GM12878 (cell line): ENCODE measurements around the gene ERO1B. TPM values are rescaled to one million over a fixed set of nuclear protein-coding genes. Genes with fewer than 3 reads are reported as not detected.

Experiments
- ATAC-seq: fragments of 200-7000 bp; cut with Tn5 transposase; 3 replicates; pipeline ENCODE4 v1.9.1; 2020; ENCODE audit warnings: mild to moderate bottlenecking, moderate library complexity
- BruUV-seq: library from RNA; stranded (reverse); fragments of 400-500 nt; replicated peaks from 2 replicates; lab custom pipeline; 2021; lab: Mats Ljungman, UMichigan
- CTCF ChIA-PET: fragments of 300-600 bp; sonication (Branson Sonifier 250); formaldehyde crosslinking; extraction: SDS; loops from one replicate; lab custom pipeline; 2021; ENCODE audit warnings: inconsistent platforms; lab: Yijun Ruan, JAX
- POLR2A ChIA-PET: fragments of 350-600 bp; formaldehyde crosslinking; extraction: SDS; loops from one replicate; lab custom pipeline; 2021; ENCODE audit warnings: inconsistent platforms; lab: Charles Lee
- RAD21 ChIA-PET: fragments of 300-600 bp; sonication (Branson Sonifier 250); formaldehyde crosslinking; loops from one replicate; lab custom pipeline; 2023; ENCODE audit warnings: antibody characterized with exemption; ENCODE audit not compliant: unreplicated experiment; lab: Charles Lee
- SMC1A ChIA-PET: fragments of 300-600 bp; sonication (Branson Sonifier 250); formaldehyde crosslinking; loops from one replicate; lab custom pipeline; 2023; ENCODE audit not compliant: unreplicated experiment, uncharacterized antibody; lab: Charles Lee
- DNase-seq: peaks from one replicate; pipeline ENCODE4 v3.0.0-alpha.2; 2011; ENCODE audit warnings: low read depth, low spot score
- FAIRE-seq: peaks from 3 replicates; lab custom pipeline; 2011; peaks lifted over from hg19 to GRCh38; lab: Jason Lieb, UNC
- H2AFZ ChIP-seq: 2 replicates; pipeline ENCODE4 v1.6.0; 2011; ENCODE audit warnings: low read depth, low read length, control low read depth; ENCODE audit not compliant: control insufficient read depth
- H3K27ac ChIP-seq: 2 replicates; pipeline ENCODE4 v1.5.1; 2011; ENCODE audit warnings: control low read depth; ENCODE audit not compliant: control insufficient read depth, insufficient read depth
- H3K27me3 ChIP-seq, 2 experiments: replicated peaks in 1 of 2; 2 replicates each; pipeline versions ENCODE4 v1.6.0 to v1.6.1; 2011; ENCODE audit warnings: low read length in 1 of 2; ENCODE audit not compliant: control insufficient read depth in 2 of 2, insufficient read depth in 2 of 2
- H3K36me3 ChIP-seq, 2 experiments: 2 replicates each; pipeline ENCODE4 v1.5.1; 2011; ENCODE audit warnings: low read length in 1 of 2; ENCODE audit not compliant: control insufficient read depth in 2 of 2, insufficient read depth in 2 of 2
- H3K4me1 ChIP-seq: 2 replicates; pipeline ENCODE4 v1.6.1; 2011; ENCODE audit warnings: mild to moderate bottlenecking, low read length, moderate library complexity, mixed read lengths; ENCODE audit not compliant: control insufficient read depth, insufficient read depth
- H3K4me2 ChIP-seq: 2 replicates; pipeline ENCODE4 v1.6.0; 2011; ENCODE audit warnings: control low read depth; ENCODE audit not compliant: control insufficient read depth, insufficient read depth
- H3K4me3 ChIP-seq: fragments of 200-600 bp; sonication (generic); 2 replicates; pipeline ENCODE4 v1.5.1; 2016
- H3K79me2 ChIP-seq: 2 replicates; pipeline ENCODE4 v1.6.0; 2011; ENCODE audit warnings: low read length; ENCODE audit not compliant: control insufficient read depth, insufficient read depth
- H3K9ac ChIP-seq: 2 replicates; pipeline ENCODE4 v1.8.0; 2011; ENCODE audit warnings: low read length, control low read depth, mixed read lengths; ENCODE audit not compliant: control insufficient read depth, insufficient read depth
- H3K9me3 ChIP-seq: replicated peaks from 3 replicates; pipeline ENCODE4 v1.5.1; 2011; ENCODE audit warnings: mild to moderate bottlenecking, low read length; ENCODE audit not compliant: control insufficient read depth, insufficient read depth
- H4K20me1 ChIP-seq: 2 replicates; pipeline ENCODE4 v1.6.0; 2011; ENCODE audit not compliant: control insufficient read depth, insufficient read depth
- CBX3 ChIP-seq: fragments of 200-600 bp; sonication (generic); IDR thresholded peaks from 2 replicates; pipeline ENCODE4 v1.6.1; 2016; ENCODE audit warnings: low read depth, borderline replicate concordance
- CHD1 ChIP-seq: IDR thresholded peaks from 2 replicates; pipeline ENCODE4 v1.6.1; 2012; ENCODE audit warnings: low read depth, low read length, improper control_type of control experiment
- ETV6 ChIP-seq, 2 experiments: fragments of 450-650 bp in 1 of 2; IDR thresholded peaks in 1 of 2; conservative IDR thresholded peaks in 1 of 2; 2 replicates each; pipeline ENCODE4 v1.6.1; 2014; ENCODE audit warnings: antibody characterized with exemption in 1 of 2, borderline replicate concordance in 1 of 2, low read depth in 1 of 2, mild to moderate bottlenecking in 1 of 2, moderate library complexity in 1 of 2
- LARP7 ChIP-seq: fragments of 450-650 bp; IDR thresholded peaks from 2 replicates; pipeline ENCODE4 v1.6.1; 2017; ENCODE audit warnings: mild to moderate bottlenecking
- NFYB ChIP-seq: IDR thresholded peaks from 2 replicates; pipeline ENCODE4 v1.6.1; 2011; ENCODE audit warnings: low read depth, mild to moderate bottlenecking, low read length, improper control_type of control experiment, moderate library complexity; ENCODE audit not compliant: insufficient read depth
- NR2F1 ChIP-seq: fragments of 450-650 bp; conservative IDR thresholded peaks from 2 replicates; pipeline ENCODE4 v1.6.1; 2017; ENCODE audit warnings: mild to moderate bottlenecking
- POLR2A ChIP-seq: IDR thresholded peaks from 2 replicates; pipeline ENCODE4 v1.6.1; 2011; ENCODE audit warnings: low read depth, mild to moderate bottlenecking, low read length
- SKIL ChIP-seq: fragments of 450-650 bp; IDR thresholded peaks from 2 replicates; pipeline ENCODE4 v1.6.1; 2017; ENCODE audit warnings: mild to moderate bottlenecking, low read depth, inconsistent platforms; ENCODE audit not compliant: poor library complexity, severe bottlenecking
- TARDBP ChIP-seq: IDR thresholded peaks from 2 replicates; pipeline ENCODE4 v1.6.1; 2016; ENCODE audit warnings: borderline replicate concordance
- TCF3 ChIP-seq: IDR thresholded peaks from 2 replicates; pipeline ENCODE4 v1.6.1; 2012; ENCODE audit warnings: low read depth, mild to moderate bottlenecking, low read length, borderline replicate concordance; ENCODE audit not compliant: insufficient read depth
- ZNF384 ChIP-seq: IDR thresholded peaks from 2 replicates; pipeline ENCODE4 v1.6.1; 2012; ENCODE audit warnings: low read depth, mild to moderate bottlenecking, low read length, improper control_type of control experiment, borderline replicate concordance
- WGBS: methylation state at CpG from one replicate; pipeline ENCODE4 v1.1.6; 2016; ENCODE audit warnings: low lambda C conversion rate; ENCODE audit not compliant: insufficient replicate concordance, insufficient coverage; ENCODE audit errors: missing lambda C conversion rate; 5-methylcytosine and 5-hydroxymethylcytosine counted together
- in situ Hi-C: fragments of 300-500 bp; cut with MboI; formaldehyde crosslinking; loops from 9 replicates; pipeline ENCODE4 v1.14.3; 2018; ENCODE audit warnings: mixed read lengths
- intact Hi-C: fragments of 100-400 bp; cut with micrococcal nuclease; formaldehyde crosslinking; loops from one replicate; pipeline ENCODE4 v1.14.2; 2022; ENCODE audit not compliant: unreplicated experiment
- polyA plus RNA-seq, 11 experiments: library from polyadenylated mRNA; depleted of rRNA in 4 of 11; unstranded in 6 of 11; stranded (reverse) in 5 of 11; fragments of >200 nt; fragmentation: Nextera tagmentation in 4 of 11; fragmentation: Illumina TruSeq in 1 of 11; extraction: Ambion mirVana in 4 of 11; extraction: Trizol in 1 of 11; gene quantifications; 1 replicate in 1 of 11; 2 replicates in 10 of 11; pipeline versions ENCODE4 v1.2.1 to v1.2.3, GENCODE V29; 2011 to 2016; ENCODE audit warnings: inconsistent platforms in 2 of 11, missing spikeins in 2 of 11, low read depth in 1 of 11
- total RNA-seq, 4 experiments: library from RNA; depleted of rRNA in 3 of 4; stranded (reverse); fragments of >200 nt in 3 of 4; fragmentation: Illumina TruSeq in 1 of 4; extraction: Trizol in 1 of 4; gene quantifications; 2 replicates each; pipeline versions ENCODE4 v1.2.1 to v1.2.3, GENCODE V29; 2013 to 2021
- TF ChIP-seq, protein P1 (sequence below): fragments of 450-650 bp; IDR thresholded peaks from 2 replicates; pipeline ENCODE4 v1.6.1; 2016; ENCODE audit warnings: mild to moderate bottlenecking
- TF ChIP-seq, protein P2 (sequence below): fragments of 450-650 bp; IDR thresholded peaks from 2 replicates; pipeline ENCODE4 v1.6.1; 2018; ENCODE audit warnings: borderline replicate concordance, mild to moderate bottlenecking; ENCODE audit not compliant: partially characterized antibody

ERO1B gene
- total and polyA plus RNA-seq, 10 of the 15 experiments (the other 5 are each of a cell fraction or from before 2014, with no cell fraction given) = 9.0 to 30.9 (median 23.0) TPM

- Histone ChIP-seq H3K36me3 (no peaks in the 10 kb centered on the region), H4K20me1 (no peaks in the 10 kb centered on the region), H3K79me2 (no peaks in the 10 kb centered on the region), H3K27me3 (no peaks in the 10 kb centered on the region), H3K9me3 (no peaks in the 10 kb centered on the region), H3K4me1 (peaks cover 3% of the 10 kb centered on the region), H3K4me2 (no peak overlapping the region), H3K4me3 (no peak overlapping the region), H3K27ac (no peak overlapping the region), H3K9ac (no peak overlapping the region), H2AFZ (no peak overlapping the region)
- no TSS peak for BruUV-seq
- no peak for ATAC-seq
- WGBS = 91% methylated on average over 5 of the region's 5 CpGs
- DNase-seq = no peak
- SMC1A ChIA-PET = no interaction called here
- POLR2A ChIA-PET = no interaction called here
- no peak for FAIRE-seq
- in situ Hi-C loops (no loop called here), intact Hi-C loops (no loop called here)
- CTCF ChIA-PET = no interaction called here
- TF ChIP-seq ETV6 (conservative IDR thresholded peaks at IDR 0.05 in 1 of 2, IDR thresholded peaks at IDR 0.05 in 1 of 2; ENCODE audit: borderline replicate concordance in 1 of 2, low read depth in 1 of 2) = no peak
- no peak for TF ChIP-seq CBX3
- no peak for TF ChIP-seq ZNF384
- TF ChIP-seq TCF3 = no peak
- no peak for TF ChIP-seq LARP7
- RAD21 ChIA-PET = no interaction called here
Measured at GRCh38 chr1:236308827-236309226, 27.1 kb upstream of the ERO1B start.

- Histone ChIP-seq H3K27ac (no peak overlapping the region), H3K36me3 (no peaks in the 10 kb centered on the region), H3K27me3 (no peaks in the 10 kb centered on the region), H3K9ac (no peak overlapping the region), H2AFZ (no peak overlapping the region), H3K4me1 (peaks cover 10% of the 10 kb centered on the region), H3K79me2 (no peaks in the 10 kb centered on the region), H4K20me1 (no peaks in the 10 kb centered on the region), H3K4me3 (no peak overlapping the region), H3K9me3 (no peaks in the 10 kb centered on the region), H3K4me2 (no peak overlapping the region)
- DNase-seq (no peak), ATAC-seq (no peak), FAIRE-seq (peak; percentile 59)
- intact Hi-C loops (no loop called here), in situ Hi-C loops (no loop called here)
- 72% methylated on average over 6 of the region's 6 CpGs for WGBS
- ChIA-PET POLR2A (interaction anchor here (0.6 kb wide), 1 partner anchor 11 kb away, joined by 3 read pairs; no protein-coding TSS in a partner anchor), CTCF (interaction anchor here (1.1 kb wide), 1 partner anchor 9 kb away, joined by 3 read pairs; no protein-coding TSS in a partner anchor), RAD21 (no interaction called here), SMC1A (no interaction called here)
- BruUV-seq = no TSS peak
- TF ChIP-seq POLR2A (no peak), NFYB (no peak), TARDBP (no peak), SKIL (no peak), CHD1 (no peak), NR2F1 (no peak)
- TF ChIP-seq, protein P1, sequence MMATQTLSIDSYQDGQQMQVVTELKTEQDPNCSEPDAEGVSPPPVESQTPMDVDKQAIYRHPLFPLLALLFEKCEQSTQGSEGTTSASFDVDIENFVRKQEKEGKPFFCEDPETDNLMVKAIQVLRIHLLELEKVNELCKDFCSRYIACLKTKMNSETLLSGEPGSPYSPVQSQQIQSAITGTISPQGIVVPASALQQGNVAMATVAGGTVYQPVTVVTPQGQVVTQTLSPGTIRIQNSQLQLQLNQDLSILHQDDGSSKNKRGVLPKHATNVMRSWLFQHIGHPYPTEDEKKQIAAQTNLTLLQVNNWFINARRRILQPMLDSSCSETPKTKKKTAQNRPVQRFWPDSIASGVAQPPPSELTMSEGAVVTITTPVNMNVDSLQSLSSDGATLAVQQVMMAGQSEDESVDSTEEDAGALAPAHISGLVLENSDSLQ = no peak
- TF ChIP-seq, protein P2, sequence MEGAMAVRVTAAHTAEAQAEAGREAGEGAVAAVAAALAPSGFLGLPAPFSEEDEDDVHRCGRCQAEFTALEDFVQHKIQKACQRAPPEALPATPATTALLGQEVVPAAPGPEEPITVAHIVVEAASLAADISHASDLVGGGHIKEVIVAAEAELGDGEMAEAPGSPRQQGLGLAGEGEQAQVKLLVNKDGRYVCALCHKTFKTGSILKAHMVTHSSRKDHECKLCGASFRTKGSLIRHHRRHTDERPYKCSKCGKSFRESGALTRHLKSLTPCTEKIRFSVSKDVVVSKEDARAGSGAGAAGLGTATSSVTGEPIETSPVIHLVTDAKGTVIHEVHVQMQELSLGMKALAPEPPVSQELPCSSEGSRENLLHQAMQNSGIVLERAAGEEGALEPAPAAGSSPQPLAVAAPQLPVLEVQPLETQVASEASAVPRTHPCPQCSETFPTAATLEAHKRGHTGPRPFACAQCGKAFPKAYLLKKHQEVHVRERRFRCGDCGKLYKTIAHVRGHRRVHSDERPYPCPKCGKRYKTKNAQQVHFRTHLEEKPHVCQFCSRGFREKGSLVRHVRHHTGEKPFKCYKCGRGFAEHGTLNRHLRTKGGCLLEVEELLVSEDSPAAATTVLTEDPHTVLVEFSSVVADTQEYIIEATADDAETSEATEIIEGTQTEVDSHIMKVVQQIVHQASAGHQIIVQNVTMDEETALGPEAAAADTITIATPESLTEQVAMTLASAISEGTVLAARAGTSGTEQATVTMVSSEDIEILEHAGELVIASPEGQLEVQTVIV = no peak
Measured at GRCh38 chr1:236307435-236307834, 25.7 kb upstream of the ERO1B start.
